ENCODE results near the gene ATP1B1.
"Not testable (repeated sequence)": the region's sequence is repeated elsewhere in the genome, so short reads cannot be mapped to it uniquely, and the experiment has no call there.

Gene ATP1B1

DNA sequence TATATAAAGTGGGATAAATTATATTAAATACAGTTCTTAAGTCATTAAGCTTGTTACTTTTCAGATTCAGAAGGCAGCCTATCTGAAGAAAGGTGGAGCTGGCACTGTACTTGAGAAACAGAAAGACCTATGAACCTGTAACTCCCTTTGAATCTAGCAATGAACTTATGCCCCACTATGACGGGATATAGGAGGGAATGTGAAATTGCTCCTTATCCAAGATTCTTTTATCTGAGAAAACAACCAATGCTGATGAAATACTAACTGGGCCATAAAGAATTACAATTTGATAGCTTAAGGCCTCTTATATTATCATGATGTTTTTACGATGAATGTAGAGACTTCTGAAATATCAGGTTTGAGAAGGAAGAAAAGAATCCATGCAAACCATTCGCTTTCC is 50.1 kb downstream of the ATP1B1 start:
- Histone ChIP-seq H3K4me3 (no peak overlapping the region), H3K27ac (no peak overlapping the region)
- DNase-seq (ENCODE audit: low spot score): no peak
- TF ChIP-seq, protein P1, sequence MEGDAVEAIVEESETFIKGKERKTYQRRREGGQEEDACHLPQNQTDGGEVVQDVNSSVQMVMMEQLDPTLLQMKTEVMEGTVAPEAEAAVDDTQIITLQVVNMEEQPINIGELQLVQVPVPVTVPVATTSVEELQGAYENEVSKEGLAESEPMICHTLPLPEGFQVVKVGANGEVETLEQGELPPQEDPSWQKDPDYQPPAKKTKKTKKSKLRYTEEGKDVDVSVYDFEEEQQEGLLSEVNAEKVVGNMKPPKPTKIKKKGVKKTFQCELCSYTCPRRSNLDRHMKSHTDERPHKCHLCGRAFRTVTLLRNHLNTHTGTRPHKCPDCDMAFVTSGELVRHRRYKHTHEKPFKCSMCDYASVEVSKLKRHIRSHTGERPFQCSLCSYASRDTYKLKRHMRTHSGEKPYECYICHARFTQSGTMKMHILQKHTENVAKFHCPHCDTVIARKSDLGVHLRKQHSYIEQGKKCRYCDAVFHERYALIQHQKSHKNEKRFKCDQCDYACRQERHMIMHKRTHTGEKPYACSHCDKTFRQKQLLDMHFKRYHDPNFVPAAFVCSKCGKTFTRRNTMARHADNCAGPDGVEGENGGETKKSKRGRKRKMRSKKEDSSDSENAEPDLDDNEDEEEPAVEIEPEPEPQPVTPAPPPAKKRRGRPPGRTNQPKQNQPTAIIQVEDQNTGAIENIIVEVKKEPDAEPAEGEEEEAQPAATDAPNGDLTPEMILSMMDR (IDR thresholded peaks at IDR 0.05): no peak

DNA sequence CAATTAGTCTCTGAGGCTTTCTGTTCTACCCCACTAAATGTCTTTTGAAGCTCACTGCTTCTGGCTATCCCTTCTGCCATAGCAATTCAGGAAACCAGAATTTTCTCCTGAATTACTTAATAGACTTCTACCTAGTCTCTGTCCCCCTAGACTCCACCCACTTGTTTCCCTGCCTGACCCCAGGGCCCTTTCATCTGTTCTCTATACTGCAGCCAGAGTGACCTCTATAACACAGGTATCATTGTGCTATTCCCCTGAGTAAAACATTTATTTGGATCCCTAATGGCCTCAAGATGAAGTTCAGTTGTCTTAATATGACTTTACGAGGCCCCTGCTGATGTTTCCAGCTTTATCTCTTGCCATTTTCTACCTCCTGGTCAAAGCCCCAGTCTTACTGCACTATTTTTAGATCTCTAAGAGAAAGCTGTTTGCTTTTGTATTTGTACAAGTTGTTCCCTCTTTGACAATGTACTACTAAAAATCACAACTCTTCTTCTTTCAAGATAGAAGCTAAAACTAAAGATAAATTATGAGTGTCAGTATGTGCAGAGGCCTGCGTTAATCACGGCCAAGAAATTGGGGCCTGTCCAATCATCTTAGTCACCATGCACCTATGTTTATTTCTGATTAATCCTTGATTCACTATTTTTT is 54.5 kb downstream of the ATP1B1 start:
- TF ChIP-seq, protein P1 (IDR thresholded peaks at IDR 0.05): no peak
- Histone ChIP-seq H3K27ac (no peak overlapping the region), H3K4me3 (no peak overlapping the region)
- DNase-seq (ENCODE audit: low spot score): no peak

DNA sequence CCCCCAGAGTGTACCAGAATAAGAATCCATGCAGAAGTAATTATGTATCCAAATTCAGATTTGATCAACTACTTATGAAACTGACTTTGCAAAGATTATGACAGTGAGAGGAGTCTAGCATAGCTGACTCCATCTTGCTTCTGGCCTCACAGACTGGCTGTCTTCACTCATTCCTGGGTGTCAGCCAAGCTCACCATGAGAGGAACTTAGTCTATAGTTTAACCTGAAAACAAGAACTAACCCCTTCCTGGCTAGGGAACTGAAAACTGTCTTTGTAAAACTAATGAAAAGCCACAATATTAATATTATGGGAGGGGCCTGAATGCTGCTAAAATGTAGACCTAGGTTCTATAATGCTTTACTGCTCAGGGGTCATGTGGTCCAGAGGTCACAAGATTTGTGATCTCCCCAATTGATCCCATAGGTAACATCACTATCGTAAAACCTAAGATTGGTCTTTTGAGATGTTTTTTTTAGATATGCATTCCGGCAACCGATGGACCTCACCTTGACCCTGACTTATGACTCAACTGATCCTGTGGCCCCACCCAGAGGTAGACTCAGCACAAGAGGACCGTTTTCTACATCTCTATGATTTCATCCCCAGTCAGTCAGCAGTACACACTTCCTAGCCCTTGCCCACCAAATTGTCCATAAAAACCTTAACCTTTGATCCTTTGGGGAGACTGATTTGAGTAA is 55.2 kb downstream of the ATP1B1 start:
- H3K27ac ChIP-seq: no peak overlapping the region
- DNase-seq (ENCODE audit: low spot score): no peak

DNA sequence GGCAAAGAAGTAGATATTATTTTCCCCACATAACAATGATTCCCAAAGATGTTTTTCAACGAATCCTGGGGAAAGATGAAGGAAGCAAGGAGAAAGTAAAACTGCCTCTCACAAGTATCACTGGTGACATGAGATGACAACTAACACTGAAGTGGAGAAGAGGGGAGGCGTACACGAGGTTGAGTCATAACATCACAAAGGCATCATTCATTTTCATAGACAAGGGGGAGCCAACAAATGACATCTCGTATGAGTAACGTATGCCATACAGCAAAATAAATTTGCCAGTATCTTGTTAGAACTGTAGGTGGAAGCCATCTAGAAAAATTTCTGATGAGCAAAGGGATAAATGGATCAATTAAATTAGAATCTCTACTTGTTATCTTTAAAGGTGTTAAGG is 56.6 kb downstream of the ATP1B1 start:
- H3K4me3 ChIP-seq: no peak overlapping the region
- no peak overlapping the region for H3K27ac ChIP-seq
- TF ChIP-seq, protein P1 (IDR thresholded peaks at IDR 0.05): no peak
- no peak for DNase-seq (ENCODE audit: low spot score)

More for the DNA sequence above, 55.2 kb downstream of the ATP1B1 start:
- no peak overlapping the region for H3K4me3 ChIP-seq
- TF ChIP-seq, protein P1 (IDR thresholded peaks at IDR 0.05): no peak

DNA sequence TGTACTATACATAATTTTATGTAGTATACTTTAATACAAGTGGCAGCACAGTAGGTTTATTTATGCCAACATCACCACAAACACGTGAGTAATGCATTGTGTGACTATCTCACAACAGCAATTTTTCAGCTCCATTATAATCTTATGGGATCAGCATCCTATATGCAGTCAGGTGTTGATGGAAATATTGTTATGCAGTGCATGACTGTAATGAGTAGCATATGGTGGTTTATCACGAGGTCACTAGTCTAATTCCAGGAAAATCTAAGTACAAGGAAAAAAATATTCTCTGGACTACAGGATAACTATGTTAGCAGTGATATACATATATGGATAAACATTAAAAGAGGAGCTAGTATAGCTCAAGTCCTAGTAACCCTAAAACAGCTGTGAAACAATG is 69.0 kb downstream of the ATP1B1 start:
- TF ChIP-seq, protein P1 (IDR thresholded peaks at IDR 0.05): no peak
- no peak for DNase-seq (ENCODE audit: low spot score)
- Histone ChIP-seq H3K27ac (no peak overlapping the region), H3K4me3 (no peak overlapping the region)

DNA sequence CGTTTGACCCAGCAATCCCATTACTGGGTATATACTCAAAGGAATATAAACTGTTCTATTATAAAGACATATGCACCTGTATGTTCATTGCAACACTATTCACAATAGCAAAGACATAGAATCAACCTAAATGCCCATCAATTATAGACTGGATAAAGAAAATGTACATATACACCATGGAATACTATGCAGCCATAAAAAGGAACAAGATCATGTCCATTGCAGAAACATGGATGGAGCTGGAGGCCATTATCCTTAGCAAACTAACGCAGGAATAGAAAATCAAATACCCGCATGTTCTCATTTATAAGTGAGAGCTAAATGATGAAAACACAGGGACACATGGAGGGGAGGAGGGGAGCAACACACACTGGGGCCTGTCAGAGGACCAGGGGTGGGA is 72.9 kb downstream of the ATP1B1 start:
- not testable (repeated sequence) for H3K4me3 ChIP-seq; H3K27ac ChIP-seq; DNase-seq (ENCODE audit: low spot score)

DNA sequence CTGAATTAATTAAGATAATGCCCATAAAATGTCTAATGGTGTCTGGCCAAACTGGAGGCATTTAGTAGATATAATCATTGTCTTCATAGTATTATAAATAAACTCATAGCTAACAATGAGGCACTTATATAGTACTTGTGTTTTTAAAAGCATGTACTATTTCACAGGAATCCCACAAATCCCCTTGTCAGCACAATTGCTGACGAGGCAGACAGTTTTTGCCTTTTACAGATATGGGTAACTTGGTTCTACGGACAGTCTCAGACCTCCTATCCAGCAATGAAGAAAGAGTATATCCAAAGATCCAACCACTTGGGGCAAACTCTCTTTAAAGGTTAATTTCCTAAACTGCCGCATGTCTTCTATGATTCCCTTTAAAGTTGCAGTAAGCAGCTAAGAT is 73.7 kb downstream of the ATP1B1 start:
- TF ChIP-seq, protein P1 (IDR thresholded peaks at IDR 0.05): no peak
- Histone ChIP-seq H3K27ac (no peak overlapping the region), H3K4me3 (no peak overlapping the region)
- no peak for DNase-seq (ENCODE audit: low spot score)
